Erythroblast (primary cell): Measurements from ENCODE around the gene SPATA45.

Source experiments
- GATA1 ChIP-seq: IDR thresholded peaks from 2 replicates; pipeline ENCODE4 v1.6.1; 2011; ENCODE audit warnings: low read depth, mild to moderate bottlenecking, control low read depth, low read length, moderate library complexity
- POLR2A ChIP-seq: IDR thresholded peaks from 2 replicates; pipeline ENCODE4 v1.6.1; 2011; ENCODE audit warnings: mild to moderate bottlenecking, low read length

- TF ChIP-seq POLR2A (no peak), GATA1 (no peak)
Observed at GRCh38 chr1:212781225-212781624, 66.2 kb downstream of the SPATA45 start.
